GM18517 (cell line): Measurements from ENCODE around the gene KIAA0930.
"Not testable (repeated sequence)": the region's sequence is repeated elsewhere in the genome, so short reads cannot be mapped to it uniquely, and the experiment has no call there.

ENCODE experiments used
- ATAC-seq: cut with Tn5 transposase; IDR thresholded peaks from one replicate; pipeline ENCODE4 v1.9.1; 2021; ENCODE audit warnings: mild to moderate bottlenecking, moderate library complexity; ENCODE audit not compliant: unreplicated experiment

The KIAA0930 gene

GRCh38 chr22:45240810-45241631 is at the start of gene KIAA0930:
KIAA0930 (minus strand) TSS chr22:45240894; CDS start chr22:45240703, 191 bp downstream.
- no peak for ATAC-seq

GRCh38 chr22:45286854-45287551 is 46.3 kb upstream of the KIAA0930 start:
- ATAC-seq, result no peak

GRCh38 chr22:45285263-45286058 is 44.8 kb upstream of the KIAA0930 start:
- no peak for ATAC-seq

GRCh38 chr22:45284705-45285262 is 44.1 kb upstream of the KIAA0930 start, which contains the start of gene UPK3A:
UPK3A (plus strand) TSS chr22:45284949; CDS start chr22:45285014, 65 bp downstream.
- no peak for ATAC-seq

GRCh38 chr22:45281010-45281409 is 40.3 kb upstream of the KIAA0930 start:
- no peak for ATAC-seq

GRCh38 chr22:45280587-45280980 is 39.9 kb upstream of the KIAA0930 start:
- no peak for ATAC-seq

GRCh38 chr22:45278125-45278524 is 37.4 kb upstream of the KIAA0930 start:
- no peak for ATAC-seq

- not testable (repeated sequence) for ATAC-seq
Observed at GRCh38 chr22:45277720-45278119, 37.0 kb upstream of the KIAA0930 start.

GRCh38 chr22:45276507-45277105 is 35.9 kb upstream of the KIAA0930 start:
- no peak for ATAC-seq

GRCh38 chr22:45273452-45274075 is 32.9 kb upstream of the KIAA0930 start:
- ATAC-seq, result no peak

- no peak for ATAC-seq
Observed at GRCh38 chr22:45272498-45272897, 31.8 kb upstream of the KIAA0930 start.

- ATAC-seq, result no peak
Observed at GRCh38 chr22:45271667-45272201, 31.0 kb upstream of the KIAA0930 start.

GRCh38 chr22:45270095-45271020 is 29.7 kb upstream of the KIAA0930 start:
- ATAC-seq, result no peak

- no peak for ATAC-seq
Observed at GRCh38 chr22:45268958-45269844, 28.5 kb upstream of the KIAA0930 start.

- no peak for ATAC-seq
Observed at GRCh38 chr22:45268167-45268957, 27.7 kb upstream of the KIAA0930 start.

GRCh38 chr22:45265535-45265934 is 24.8 kb upstream of the KIAA0930 start:
- ATAC-seq, result no peak
